K562 (cell line): ENCODE results near the gene HMGN1. TPM values are rescaled to one million over a fixed set of nuclear protein-coding genes. Genes with fewer than 3 reads are reported as not detected.
A peak's percentile ranks its signal among the peaks of the same experiment; 100 is the strongest.

Experiments
- ARHGAP35 ChIP-seq: fragments of 450-650 bp; IDR thresholded peaks from 2 replicates; pipeline ENCODE4 v1.6.1; 2018; ENCODE audit not compliant: partially characterized antibody
- CBX8 ChIP-seq: fragments of 200-600 bp; sonication (generic); IDR thresholded peaks from 2 replicates; pipeline ENCODE4 v1.6.1; 2012; ENCODE audit warnings: borderline replicate concordance, mixed run types, low read depth, mild to moderate bottlenecking, moderate library complexity, mixed read lengths, low read length, control low read depth, inconsistent platforms; ENCODE audit not compliant: poor library complexity, severe bottlenecking; ENCODE audit errors: extremely low read depth
- COPS2 ChIP-seq: fragments of 450-650 bp; conservative IDR thresholded peaks from 2 replicates; pipeline ENCODE4 v1.6.1; 2016; ENCODE audit warnings: mild to moderate bottlenecking, moderate library complexity
- EP400 ChIP-seq: fragments of 450-650 bp; IDR thresholded peaks from 2 replicates; pipeline ENCODE4 v1.6.1; 2017; ENCODE audit warnings: antibody characterized with exemption, mild to moderate bottlenecking, moderate library complexity
- IRF9 ChIP-seq: fragments of 450-650 bp; IDR thresholded peaks from 2 replicates; pipeline ENCODE4 v1.6.1; 2016; ENCODE audit warnings: missing biosample characterization, missing genetic modification characterization
- NR0B1 ChIP-seq: fragments of 450-650 bp; IDR thresholded peaks from one replicate; pipeline ENCODE4 v1.6.1; 2018; ENCODE audit warnings: mild to moderate bottlenecking, moderate library complexity; ENCODE audit not compliant: partially characterized antibody
- POLR3G ChIP-seq: IDR thresholded peaks from 2 replicates; pipeline ENCODE4 v1.6.1; 2011; ENCODE audit not compliant: insufficient read length, insufficient replicate concordance; ENCODE audit errors: extremely low read depth
- RBFOX2 ChIP-seq: fragments of 200-400 bp; formaldehyde crosslinking; IDR thresholded peaks from 2 replicates; pipeline ENCODE4 v1.6.1; 2017; ENCODE audit warnings: low read depth, mild to moderate bottlenecking, low read length, moderate library complexity
- RCOR1 ChIP-seq, 2 experiments: IDR thresholded peaks; 2 replicates each; pipeline ENCODE4 v1.6.1; 2012; ENCODE audit warnings: low read depth in 2 of 2, low read length in 2 of 2, borderline replicate concordance in 1 of 2, improper control_type of control experiment in 1 of 2
- RERE ChIP-seq: sonication (generic); formaldehyde crosslinking; IDR thresholded peaks from 2 replicates; pipeline ENCODE4 v1.8.0; 2023; ENCODE audit warnings: missing genetic modification reagents, mild to moderate bottlenecking, borderline replicate concordance
- RHOXF2B ChIP-seq: fragments of 250-450 bp; sonication (Bioruptor Pico); conservative IDR thresholded peaks from 2 replicates; pipeline ENCODE4 v1.5.1; 2021
- SMARCC2 ChIP-seq: fragments of 450-650 bp; IDR thresholded peaks from 2 replicates; pipeline ENCODE4 v1.6.1; 2017; ENCODE audit warnings: antibody characterized with exemption, moderate library complexity, mild to moderate bottlenecking, low read depth
- TARDBP ChIP-seq: fragments of 450-650 bp; IDR thresholded peaks from 2 replicates; pipeline ENCODE4 v1.6.1; 2016
- TBP ChIP-seq: optimal IDR thresholded peaks from 2 replicates; pipeline ENCODE3; 2011; ENCODE audit warnings: low read depth, low read length, improper control_type of control experiment
- ZNF639 ChIP-seq, 2 experiments: fragments of 200-800 bp in 1 of 2; sonication (Bioruptor generic) in 1 of 2; sonication (generic) in 1 of 2; formaldehyde crosslinking in 1 of 2; IDR thresholded peaks in 1 of 2; conservative IDR thresholded peaks in 1 of 2; 2 replicates each; pipeline versions ENCODE4 v1.5.0 to v1.6.1; 2016 to 2020; ENCODE audit warnings: missing compliant biosample characterization in 1 of 2, missing genetic modification characterization in 1 of 2, missing genetic modification reagents in 1 of 2
- ZNF644 ChIP-seq: fragments of 200-800 bp; sonication (Bioruptor generic); IDR thresholded peaks from 2 replicates; pipeline ENCODE4 v1.6.1; 2016; ENCODE audit warnings: low read depth, missing genetic modification characterization, missing compliant biosample characterization
- polyA plus RNA-seq, 8 experiments: library from polyadenylated mRNA; depleted of rRNA in 4 of 8; stranded (reverse) in 5 of 8; unstranded in 3 of 8; fragments of >200 nt; fragmentation: Nextera tagmentation in 2 of 8; fragmentation: Illumina TruSeq in 1 of 8; extraction: Ambion mirVana in 2 of 8; extraction: Trizol in 1 of 8; gene quantifications; 2 replicates each; pipeline versions ENCODE4 v1.2.1 to v1.2.3, GENCODE V29; 2011 to 2014; ENCODE audit warnings: inconsistent platforms in 1 of 8, missing spikeins in 1 of 8
- total RNA-seq, 7 experiments: library from RNA; depleted of rRNA in 6 of 7; stranded (reverse); fragments of >200 nt in 6 of 7; fragmentation: Illumina TruSeq in 2 of 7; extraction: Trizol in 2 of 7; gene quantifications; 2 replicates each; pipeline versions ENCODE4 v1.2.1 to v1.2.3, GENCODE V29; 2011 to 2021; ENCODE audit warnings: low replicate concordance in 1 of 7

The HMGN1 gene
- total and polyA plus RNA-seq, 9 of the 15 experiments (the other 6 are each of a cell fraction or from before 2014, with no cell fraction given): 124 to 626 (median 498) TPM

- TF ChIP-seq SMARCC2 (no peak; the same call in 1 of the 2 replicates), RCOR1 (IDR thresholded peaks at IDR 0.05; ENCODE audit: borderline replicate concordance in 1 of 2, low read depth in 2 of 2, low read length in 2 of 2) (peak in 1 of 2 experiments; percentile 29; a peak in 2 of 4 replicates), COPS2 (no peak), CBX8 (no peak), IRF9 (no peak), EP400 (peak; percentile 100), RHOXF2B (CRISPR knock-in tag) (no peak), ZNF639 (CRISPR knock-in tag; conservative IDR thresholded peaks at IDR 0.05 in 1 of 2, IDR thresholded peaks at IDR 0.05 in 1 of 2) (peak in 1 of 2 experiments; percentile 98; a peak in 2 of 4 replicates), POLR3G (no peak), TARDBP (peak; percentile 96), TBP (peak; percentile 93), RERE (CRISPR knock-in tag) (no peak; the same call in 1 of the 2 replicates), ZNF644 (peak; percentile 92), ARHGAP35 (no peak), NR0B1 (no peak), RBFOX2 (peak; percentile 94)
Observed at GRCh38 chr21:39313571-39314142, 35.2 kb downstream of the HMGN1 start, which contains the start of gene BRWD1 (continued).
